GM21723 (cell line): ENCODE data around the gene TAF8.

Experiments used
- ATAC-seq: cut with Tn5 transposase; IDR thresholded peaks from one replicate; pipeline ENCODE4 v1.9.1; 2021; ENCODE audit warnings: mild to moderate bottlenecking, moderate library complexity; ENCODE audit not compliant: unreplicated experiment

The TAF8 gene

DNA sequence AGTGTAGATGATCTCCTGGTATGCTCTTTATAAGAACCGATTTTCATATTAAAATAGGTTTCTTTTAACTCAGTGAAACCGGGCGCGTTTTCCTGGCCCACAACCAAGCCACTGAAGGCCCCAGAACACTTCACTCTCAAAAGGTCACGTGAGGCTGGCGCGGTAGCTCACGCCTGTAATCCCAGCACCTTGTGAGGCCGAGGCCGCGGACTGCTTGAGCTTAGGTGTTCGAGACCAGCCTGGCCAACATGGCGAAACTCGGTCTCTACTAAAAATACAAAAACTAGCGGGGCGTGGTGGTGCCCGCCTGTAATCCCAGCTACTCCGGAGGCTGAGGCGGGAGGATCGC lies 402 bp upstream of the TAF8 start:
- no peak for ATAC-seq

DNA sequence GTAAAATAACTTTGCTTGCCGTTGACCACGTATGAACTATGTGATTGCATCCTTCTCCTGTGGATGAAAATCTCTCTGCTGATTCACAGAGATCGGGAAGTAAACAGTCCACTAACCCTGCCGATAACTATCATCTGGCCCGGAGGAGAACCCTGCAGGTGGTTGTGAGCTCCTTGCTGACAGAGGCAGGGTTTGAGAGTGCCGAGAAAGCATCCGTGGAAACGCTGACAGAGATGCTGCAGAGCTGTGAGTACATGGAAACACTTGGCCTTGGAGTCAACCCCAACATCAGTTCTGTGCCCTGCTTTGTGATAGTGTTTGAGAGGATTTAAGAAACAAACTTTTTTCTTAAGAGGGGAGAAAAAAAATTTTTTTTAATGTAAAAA lies 937 bp downstream of the TAF8 start:
- no peak for ATAC-seq

DNA sequence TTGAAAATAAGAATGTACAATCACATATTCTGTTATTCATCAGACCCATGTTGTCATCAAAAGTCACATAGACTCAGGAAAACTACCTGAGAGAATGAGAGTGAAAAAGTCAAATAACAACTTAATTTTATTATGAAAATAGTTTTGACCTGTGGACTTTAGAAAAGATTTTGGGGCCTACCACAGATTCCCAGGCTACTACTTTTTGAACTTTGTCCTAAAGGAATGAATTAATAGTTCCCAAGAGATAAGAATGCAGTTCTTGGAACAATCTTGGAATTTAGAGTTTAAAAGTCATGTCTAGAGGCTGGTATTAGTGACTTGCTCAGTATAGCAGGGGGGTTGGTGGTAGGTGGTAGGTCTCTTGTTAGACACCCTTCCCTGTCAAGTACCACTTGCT lies 3.3 kb downstream of the TAF8 start:
- ATAC-seq: no peak

DNA sequence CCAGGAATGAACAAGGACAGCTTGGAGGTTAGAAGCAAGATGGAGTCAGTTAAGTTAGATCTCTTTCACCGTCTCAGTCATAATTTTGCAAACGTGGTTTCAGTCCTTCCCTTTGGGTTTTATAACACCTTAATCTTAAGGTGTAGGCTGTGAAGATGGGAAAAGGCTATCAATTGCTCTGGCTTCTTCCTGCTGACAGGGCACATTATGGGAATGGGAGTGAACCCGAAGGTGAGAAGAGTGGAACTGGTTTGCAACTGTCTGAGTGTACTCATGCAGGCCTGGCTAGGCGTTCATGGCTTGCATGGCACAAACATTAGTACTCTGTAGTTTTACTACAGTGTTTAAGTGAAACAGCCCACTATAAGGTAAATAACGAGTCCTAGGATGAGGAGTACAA lies 9.4 kb downstream of the TAF8 start:
- ATAC-seq: no peak

DNA sequence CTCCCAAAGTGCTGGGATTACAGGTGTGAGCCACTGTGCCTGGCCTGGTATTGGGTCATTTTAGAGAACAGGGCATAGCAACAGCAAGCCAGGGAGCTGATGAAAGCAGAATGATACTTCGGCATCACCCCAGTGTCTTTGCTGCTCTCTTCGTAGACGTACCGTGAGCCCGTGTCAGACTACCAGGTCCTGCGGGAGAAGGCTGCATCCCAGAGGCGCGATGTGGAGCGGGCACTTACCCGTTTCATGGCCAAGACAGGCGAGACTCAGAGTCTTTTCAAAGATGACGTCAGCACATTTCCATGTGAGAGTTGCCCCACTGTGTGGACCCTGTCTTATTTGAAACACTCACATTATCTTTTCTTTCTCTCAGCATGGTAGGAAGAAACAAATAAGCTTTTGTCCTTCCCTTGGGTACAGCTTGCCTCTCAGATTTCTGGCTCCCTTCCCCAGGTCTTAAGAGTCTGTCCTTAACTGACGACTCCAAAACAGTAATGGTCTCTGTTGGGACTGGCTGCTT lies 15.9 kb downstream of the TAF8 start:
- no peak for ATAC-seq

DNA sequence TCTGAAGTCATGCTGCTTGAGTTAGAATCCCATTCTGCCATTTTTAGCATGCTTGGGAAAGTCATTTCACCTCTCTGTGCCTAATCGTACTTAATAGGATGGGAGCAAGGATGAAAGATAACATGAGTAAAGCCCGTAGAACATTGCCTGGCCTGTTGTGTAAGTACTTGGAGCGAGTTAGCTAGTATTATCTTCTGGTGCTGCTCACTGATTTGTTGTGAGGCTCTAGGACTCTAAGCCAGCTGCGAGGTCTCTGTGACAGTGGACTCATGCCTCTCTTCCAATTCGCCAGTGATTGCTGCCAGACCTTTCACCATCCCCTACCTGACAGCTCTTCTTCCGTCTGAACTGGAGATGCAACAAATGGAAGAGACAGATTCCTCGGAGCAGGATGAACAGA lies 17.8 kb downstream of the TAF8 start:
- no peak for ATAC-seq

DNA sequence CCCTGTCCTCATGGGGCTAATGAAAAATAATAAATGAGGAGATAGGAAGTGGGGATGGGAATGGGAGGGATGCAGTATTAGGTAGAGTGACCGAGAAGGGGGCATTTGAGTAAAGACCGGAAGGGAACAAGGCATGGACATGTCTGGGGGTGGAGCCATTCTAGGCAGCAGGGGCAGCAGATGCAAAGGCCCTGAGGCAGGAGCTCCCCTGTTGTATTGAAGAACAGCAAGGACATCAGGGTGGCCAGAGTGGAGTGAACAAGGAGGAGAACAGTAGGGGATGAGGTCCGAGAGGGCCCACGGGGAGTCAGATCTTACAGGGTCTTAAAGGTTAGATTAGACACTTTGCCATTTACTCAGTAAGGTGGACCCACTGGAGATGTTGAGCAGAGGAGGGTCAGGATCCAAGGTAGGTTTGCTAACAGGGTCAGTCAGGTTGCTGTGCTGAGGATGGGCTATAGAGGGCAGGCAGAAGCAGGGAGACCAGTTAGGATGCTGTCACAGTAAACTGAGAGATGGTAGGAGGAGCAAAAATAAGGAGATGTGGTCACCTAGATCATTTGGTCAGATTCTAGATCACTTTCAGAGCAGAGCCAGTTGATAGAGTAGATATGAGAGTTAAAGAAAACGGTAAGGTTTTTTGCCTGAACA lies 18.7 kb downstream of the TAF8 start:
- no peak for ATAC-seq

DNA sequence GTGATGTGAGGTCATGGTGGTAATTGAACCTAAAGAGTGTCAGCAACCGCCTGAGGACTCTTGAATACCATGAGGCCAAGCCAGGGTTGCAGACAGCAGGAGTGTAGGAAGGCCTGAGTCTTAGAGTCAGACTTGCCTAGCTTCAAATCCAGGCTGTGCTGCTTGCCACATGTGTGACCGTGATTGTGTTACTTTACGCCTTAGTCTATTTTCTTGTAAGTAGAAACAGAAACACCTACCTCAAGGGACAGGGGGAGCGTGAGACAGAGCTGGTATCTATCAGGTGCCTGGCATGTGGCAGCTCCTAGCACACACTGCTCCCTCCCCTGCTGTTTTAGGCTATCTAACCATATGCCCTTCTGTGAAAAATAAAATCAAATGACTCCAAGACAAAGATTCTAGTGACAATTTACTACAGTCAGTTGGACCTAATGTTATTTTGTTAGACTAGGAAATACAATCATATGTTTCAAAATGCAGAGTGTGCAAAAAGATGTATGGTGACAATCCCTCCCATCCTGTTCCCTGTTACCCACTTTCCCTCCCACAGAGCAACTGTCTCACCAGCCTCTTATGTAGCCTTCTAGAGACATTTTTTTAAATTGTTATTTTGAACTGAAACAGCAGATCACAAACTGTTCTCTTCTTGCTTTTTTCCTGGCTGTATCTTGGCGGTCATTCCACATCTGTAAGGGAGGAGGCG lies 21.7 kb downstream of the TAF8 start:
- ATAC-seq: no peak

DNA sequence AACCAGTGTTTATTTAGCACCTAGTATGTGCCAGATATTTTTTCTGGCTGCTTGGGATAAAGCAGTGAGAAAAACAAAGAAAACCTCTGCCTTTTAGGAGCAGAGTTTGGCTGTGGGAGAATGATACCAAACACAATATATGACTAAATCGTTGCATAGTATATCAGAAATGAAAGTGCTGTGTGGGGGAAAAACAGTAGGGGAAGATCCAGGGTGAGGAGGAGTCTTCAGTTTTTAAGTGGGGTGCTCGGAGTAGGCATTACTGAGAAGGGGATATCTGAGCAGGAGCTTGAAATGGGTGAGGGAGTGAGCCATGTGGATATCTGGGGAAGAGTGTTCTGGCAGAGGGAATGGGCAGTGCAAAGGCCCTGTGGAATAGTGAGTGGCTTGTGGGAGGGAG lies 23.0 kb downstream of the TAF8 start:
- ATAC-seq: no peak

DNA sequence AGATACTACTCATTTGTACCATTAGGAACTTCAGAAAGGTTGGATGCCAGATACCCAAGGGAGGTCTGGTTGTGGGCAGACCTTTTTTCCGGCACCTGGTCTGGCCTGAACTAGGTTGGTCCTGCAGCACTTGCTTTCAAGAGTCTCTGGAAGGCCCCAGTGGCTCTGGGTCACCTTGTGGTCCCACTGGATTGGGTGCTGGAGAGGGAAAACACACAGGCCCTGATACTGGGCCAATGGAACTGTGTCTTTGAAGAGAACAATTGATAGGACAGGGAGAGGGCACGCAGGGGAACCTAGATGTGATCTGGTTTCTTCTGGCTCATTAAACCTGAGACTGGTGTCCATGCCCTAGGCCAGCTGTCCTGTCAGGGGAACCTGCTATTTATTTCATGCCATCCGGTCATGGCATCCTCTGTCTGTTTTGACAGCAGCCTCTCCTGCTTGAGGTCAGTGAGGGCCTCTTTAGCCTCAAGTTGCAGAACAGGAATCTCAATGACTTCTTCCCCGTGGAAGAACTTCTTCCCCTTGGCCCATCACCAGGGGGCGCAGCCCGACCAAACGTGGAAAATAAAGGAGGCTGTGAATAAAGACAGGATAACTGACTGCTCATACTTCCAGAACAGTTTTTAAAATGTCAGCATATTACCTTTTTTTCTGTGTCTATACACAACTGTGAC lies 25.0 kb downstream of the TAF8 start:
- ATAC-seq: no peak

DNA sequence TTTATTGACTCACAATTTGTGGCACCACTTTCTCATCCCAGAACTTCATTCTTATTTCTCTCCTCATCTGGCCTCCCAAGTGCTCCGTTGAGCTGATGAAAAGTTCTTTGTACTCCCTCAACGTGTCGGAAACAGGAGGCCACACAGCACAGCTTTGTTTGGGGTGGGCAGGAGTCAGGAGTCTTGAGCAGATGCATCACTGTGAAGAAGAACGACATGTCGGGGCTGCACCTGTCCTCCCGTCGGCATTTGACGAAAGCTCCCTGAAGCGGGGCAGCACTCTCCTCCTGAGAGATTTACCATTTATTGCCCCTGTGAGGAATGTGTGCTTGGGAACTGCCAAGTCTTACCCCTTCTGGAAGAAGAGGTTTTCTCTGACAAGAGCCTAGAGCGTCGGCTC lies 28.1 kb downstream of the TAF8 start:
- ATAC-seq: no peak

DNA sequence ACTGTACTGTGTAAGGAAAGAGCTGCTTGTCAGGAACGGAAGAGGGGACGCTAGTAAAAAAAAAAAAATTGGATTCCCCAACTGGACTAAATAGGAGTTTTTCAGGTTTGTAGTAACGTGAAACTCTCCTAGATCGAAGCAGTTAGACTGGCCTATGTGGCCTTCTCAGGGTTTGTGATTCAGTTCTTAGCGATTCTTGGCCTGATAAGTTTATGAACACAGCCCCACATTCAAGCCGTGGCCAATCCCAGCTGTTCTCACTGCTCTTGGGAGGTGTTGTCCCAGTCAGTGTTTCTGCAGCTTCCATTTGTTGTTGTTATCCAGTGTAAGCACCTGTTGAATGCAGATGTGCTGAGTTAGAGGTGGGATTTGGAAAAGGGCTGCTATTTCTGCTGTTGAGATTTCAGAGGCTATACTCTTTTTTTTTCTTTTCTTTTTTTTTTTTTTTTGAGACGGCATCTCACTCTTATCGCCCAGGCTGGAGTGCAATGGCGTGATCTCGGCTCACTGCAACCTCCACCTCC lies 29.7 kb downstream of the TAF8 start:
- ATAC-seq: no peak

DNA sequence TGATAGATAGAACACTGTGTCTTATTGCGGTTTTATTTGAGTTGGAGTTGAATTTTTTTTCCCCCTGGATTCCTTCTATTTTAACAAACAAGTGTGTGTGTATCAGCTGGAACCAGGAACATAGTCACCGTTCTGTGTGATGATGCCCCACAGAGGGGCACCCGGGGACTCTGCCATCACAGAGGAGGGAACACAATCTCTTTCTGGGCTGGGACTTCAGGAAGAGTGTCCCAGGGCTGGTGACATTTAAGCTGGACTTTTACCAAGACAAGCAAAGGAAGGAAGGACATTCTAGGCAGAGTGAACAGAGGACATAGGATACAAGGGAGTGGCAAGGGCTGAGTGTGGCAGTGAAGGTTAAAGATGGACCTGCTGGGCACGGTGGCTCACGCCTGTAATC lies 33.2 kb downstream of the TAF8 start:
- ATAC-seq: no peak

DNA sequence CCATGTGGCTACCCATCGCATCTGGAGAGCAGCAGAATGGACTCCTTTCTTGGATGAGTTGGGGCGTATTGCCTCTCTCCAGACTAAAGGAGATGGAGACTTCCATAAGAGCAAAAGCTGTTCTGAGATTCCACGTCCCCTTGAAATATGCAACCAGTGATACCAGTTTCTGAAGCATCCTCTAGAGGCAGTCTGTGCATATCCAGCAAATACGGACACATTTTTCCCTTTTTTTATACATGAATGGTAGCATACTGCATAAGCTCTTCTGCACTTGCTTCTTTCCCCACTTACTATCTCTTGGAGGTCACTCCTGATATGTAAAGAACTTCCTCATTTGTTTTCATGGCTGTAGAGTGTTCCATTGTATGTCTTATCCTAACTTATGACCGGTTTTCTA lies 34.6 kb downstream of the TAF8 start:
- no peak for ATAC-seq

DNA sequence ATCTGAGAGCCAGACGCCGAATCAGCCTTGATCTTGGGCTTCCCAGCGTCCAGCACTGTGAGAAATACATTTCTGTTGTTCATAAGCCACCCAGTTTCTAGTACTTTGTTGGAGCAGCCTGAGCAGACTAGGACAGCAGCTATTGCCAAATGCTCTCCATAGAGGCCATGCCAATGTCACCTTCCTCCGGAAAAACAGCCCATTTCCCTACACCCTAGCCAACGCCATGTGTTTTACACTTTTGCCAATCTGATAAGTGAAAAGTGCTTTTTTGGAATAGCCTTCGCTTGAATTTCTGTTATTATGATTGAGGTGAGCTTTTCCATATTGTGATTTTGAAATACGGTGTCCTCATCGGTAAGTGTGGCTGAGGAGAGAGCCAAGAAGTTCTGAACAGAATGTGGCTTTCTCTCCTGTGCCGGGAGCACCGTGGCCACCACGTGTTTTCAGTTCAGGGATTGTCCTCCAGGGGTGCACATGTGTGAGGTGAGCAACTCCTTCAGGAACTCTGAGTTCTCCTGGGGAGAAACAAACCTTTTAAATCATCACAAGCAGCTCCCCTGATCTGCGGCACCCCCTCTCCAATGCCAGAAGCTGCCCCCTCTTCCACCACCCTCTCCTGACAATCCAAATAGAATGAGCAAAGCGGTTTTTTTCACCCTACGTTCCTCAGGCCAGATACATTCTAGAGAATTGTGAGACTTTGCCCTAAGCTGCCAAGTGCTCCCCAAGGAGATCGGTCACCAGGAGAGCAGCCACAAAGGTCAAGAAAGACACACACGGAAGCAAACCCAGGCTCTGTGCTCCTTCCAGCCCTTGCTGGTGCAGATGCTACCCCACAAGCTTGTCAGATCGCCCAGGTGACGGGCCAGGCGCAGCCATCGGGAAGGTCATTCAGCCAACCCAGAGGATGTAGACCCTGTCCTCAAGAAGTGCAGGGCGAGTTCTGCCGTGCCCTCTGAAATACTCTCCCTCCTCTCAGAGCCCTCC lies 36.0 kb downstream of the TAF8 start:
- ATAC-seq: no peak

DNA sequence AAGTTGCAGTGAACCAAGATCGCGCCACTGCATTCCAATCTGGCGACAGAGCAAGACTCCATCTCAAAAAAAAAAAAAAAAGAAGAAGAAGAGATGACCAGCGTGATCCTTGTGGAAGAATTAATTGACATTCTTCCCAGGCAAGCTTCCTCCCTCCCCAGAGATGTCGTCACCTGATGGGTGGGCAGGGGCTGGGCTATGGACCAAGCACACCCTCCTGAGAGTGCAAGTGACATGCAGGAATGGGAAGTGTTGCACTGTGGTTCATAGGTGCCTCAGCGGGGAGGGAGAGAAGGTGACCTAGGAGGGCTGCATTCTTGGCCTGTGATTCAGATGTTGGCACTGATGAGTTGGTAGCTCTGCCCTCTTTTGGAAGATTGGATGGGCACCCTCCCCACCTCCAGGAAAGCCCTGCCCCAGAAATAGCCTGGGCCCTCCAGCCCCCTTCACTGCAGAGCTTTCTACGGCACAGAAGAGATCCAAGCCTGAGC lies 37.8 kb downstream of the TAF8 start:
- ATAC-seq: no peak

DNA sequence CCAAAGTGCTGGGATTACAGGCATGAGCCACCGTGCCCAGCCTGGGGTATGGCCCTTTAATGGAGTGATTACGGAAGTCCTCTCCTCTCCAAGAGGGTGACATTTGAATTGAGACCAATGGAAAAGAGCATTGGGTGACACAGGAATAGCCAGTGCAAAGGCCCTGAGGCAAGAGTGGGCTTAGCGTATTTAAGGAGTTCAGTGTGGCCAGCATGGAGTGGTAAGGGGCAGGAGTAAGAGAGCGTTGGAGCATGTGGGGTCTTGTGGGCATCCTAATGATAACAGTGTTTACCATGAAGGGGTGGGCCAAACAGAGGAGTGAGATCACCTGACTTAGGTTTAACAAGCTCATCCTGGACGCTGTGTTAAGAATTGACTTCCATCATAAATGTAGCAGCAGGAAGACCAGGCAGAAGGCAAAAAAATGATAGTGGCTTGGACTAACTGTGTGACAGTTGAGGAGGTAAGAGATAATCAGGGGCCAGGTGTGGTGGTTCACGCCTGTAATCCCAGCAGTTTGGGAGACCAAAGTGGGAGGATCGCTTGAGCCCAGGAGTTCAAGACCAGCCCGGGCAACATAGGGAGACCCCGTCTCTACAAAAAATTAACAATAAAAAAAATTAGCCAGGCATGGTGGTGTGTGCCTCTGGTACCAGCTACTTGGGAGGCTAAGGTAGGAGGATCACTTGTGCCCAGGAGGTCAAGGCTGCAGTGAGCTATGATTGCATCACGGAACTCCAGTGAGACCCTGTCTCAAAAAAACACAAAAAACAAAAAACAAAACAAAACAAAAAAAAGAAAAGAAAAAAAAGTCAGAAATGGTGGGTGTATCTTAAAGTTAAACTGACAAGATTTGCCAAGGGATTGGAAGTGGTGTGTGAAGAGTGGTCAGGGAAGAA lies 40.7 kb downstream of the TAF8 start:
- ATAC-seq: no peak

DNA sequence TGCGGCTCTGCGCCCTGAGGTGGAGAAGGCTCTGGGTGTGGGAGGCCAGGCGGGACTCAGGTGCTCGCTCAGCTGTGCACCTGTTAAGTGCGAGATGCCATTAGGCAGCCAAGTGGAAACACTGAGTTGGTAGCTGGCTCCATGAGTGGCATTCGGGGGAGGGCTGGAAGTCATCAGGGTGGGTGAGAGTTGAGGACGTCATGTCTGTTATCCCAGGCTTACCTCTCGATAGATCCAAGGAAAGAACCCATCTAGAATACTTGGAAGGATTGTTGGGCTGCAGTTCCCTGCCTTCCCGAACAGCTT lies 41.3 kb downstream of the TAF8 start:
- ATAC-seq: no peak

DNA sequence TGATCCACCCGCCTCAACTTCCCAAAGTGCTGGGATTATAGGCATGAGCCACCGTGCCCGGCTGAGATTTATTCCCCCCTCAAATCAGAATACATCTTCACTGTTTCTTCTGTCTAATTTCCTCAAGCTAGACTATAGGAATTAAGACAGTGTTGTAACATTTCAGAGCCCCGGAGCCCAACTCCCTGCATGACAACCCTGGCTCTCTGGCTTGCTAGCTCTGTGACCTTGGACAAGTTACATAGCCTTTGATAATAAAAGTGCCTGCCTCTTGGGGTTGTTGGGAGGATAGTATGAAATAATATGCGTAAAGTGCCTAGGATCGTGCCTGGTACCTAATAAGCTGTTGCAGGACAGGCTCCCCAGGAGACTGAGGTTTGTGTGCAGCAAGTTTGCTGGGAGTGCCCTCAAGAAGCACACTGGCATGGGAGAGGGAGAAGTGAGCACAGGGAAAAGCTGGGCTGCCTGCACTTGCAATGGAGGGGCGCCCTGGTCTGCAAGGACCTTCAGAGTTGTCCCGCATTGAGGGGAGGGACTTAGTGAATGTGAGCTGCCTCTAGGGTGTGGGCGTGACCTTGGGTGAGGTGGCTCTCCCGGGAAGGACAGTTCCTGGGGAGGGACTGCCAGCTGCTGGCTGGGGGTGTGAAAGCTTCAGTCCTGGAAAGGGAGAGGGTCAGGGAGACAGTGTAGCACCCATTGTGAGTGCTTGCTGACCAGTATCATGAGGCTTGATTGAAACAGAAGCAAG lies 43.4 kb downstream of the TAF8 start:
- no peak for ATAC-seq
